HG03521 (cell line): Measurements from ENCODE around the gene TNPO1.
"Not testable (repeated sequence)": the region's sequence is repeated elsewhere in the genome, so short reads cannot be mapped to it uniquely, and the experiment has no call there.

Source experiments
- ATAC-seq: cut with Tn5 transposase; IDR thresholded peaks from one replicate; pipeline ENCODE4 v1.9.1; 2021; ENCODE audit warnings: mild to moderate bottlenecking, moderate library complexity; ENCODE audit not compliant: unreplicated experiment

TNPO1 gene

GRCh38 chr5:72922422-72922821, 106.0 kb downstream of the TNPO1 start:
- ATAC-seq, result no peak

GRCh38 chr5:72925336-72926010, 109.0 kb downstream of the TNPO1 start:
- no peak for ATAC-seq

- not testable (repeated sequence) for ATAC-seq
Observed at GRCh38 chr5:72932686-72933085, 116.2 kb downstream of the TNPO1 start.

GRCh38 chr5:72934953-72935725, 118.7 kb downstream of the TNPO1 start:
- not testable (repeated sequence) for ATAC-seq

- ATAC-seq, result no peak
Observed at GRCh38 chr5:72936893-72937292, 120.4 kb downstream of the TNPO1 start.

- ATAC-seq, result no peak
Observed at GRCh38 chr5:72937517-72938061, 121.1 kb downstream of the TNPO1 start.

GRCh38 chr5:72938206-72938605, 121.7 kb downstream of the TNPO1 start:
- ATAC-seq, result no peak

- no peak for ATAC-seq
Observed at GRCh38 chr5:72940082-72940481, 123.6 kb downstream of the TNPO1 start.

- ATAC-seq, result no peak
Observed at GRCh38 chr5:72943307-72943706, 126.8 kb downstream of the TNPO1 start.

- no peak for ATAC-seq
Observed at GRCh38 chr5:72947498-72947897, 131.0 kb downstream of the TNPO1 start.

- ATAC-seq, result no peak
Observed at GRCh38 chr5:72949481-72949880, 133.0 kb downstream of the TNPO1 start.

GRCh38 chr5:72951671-72952468, 135.4 kb downstream of the TNPO1 start:
- no peak for ATAC-seq

- no peak for ATAC-seq
Observed at GRCh38 chr5:72954389-72954788, 137.9 kb downstream of the TNPO1 start.

GRCh38 chr5:72955143-72955767, 138.8 kb downstream of the TNPO1 start:
- ATAC-seq, result peak; percentile 37

- peak; percentile 95 for ATAC-seq
Observed at GRCh38 chr5:72955768-72956323, 139.4 kb downstream of the TNPO1 start, which contains the start of gene FCHO2. TSS of gene FCHO2 (plus strand) at chr5:72956041. CDS start at chr5:72956097, 56 bp downstream.

GRCh38 chr5:72956324-72957140, 140.1 kb downstream of the TNPO1 start:
- peak; percentile 38 for ATAC-seq

GRCh38 chr5:72957337-72957736, 140.9 kb downstream of the TNPO1 start:
- no peak for ATAC-seq

- no peak for ATAC-seq
Observed at GRCh38 chr5:72959257-72959656, 142.8 kb downstream of the TNPO1 start.
